ENCODE measurements around the gene PFN3. TPM values are rescaled to one million over a fixed set of nuclear protein-coding genes. Genes with fewer than 3 reads are reported as not detected.

The PFN3 gene
- total and polyA plus RNA-seq, 9 donors: not detected

DNA sequence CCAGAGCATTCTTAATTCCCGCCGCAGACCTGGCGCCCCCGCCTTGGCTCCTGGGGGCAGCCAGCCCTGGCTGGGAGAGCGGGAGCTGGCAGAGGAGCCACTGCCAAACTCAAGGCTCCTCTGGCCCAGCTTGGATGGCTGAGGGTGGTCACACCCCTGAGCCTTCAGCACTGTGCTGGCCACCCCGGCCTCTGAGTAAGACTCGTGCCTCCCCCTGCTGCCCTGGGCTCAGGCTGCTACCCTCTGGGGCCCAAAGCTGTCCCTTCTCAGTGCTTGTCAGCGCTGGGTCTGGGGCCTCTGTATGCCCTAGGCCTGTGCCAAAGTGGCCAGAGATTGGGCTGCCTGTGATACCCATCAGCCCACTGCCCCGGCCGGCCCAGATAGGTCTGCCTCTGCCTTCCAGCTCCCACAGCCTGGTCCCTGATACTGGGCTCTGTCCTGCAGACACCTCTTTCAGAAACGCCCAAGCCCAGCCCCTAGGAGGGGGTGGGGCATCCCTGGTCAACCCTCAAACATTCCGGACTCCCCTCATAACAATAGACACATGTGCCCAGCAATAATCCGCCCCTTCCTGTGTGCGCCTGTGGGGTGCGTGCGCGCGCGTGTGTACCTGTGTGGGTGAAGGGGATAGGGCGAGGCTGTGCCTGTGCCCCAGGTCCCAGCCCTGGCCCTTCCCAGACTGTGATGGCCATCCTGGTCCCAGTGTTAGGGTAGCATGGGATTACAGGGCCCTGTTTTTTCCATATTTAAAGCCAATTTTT lies 41.8 kb upstream of the PFN3 start:
- H3K4me1 ChIP-seq (ENCODE audit: insufficient read depth): peaks cover 3% of the 10 kb centered on the region
- TF ChIP-seq, protein P1, sequence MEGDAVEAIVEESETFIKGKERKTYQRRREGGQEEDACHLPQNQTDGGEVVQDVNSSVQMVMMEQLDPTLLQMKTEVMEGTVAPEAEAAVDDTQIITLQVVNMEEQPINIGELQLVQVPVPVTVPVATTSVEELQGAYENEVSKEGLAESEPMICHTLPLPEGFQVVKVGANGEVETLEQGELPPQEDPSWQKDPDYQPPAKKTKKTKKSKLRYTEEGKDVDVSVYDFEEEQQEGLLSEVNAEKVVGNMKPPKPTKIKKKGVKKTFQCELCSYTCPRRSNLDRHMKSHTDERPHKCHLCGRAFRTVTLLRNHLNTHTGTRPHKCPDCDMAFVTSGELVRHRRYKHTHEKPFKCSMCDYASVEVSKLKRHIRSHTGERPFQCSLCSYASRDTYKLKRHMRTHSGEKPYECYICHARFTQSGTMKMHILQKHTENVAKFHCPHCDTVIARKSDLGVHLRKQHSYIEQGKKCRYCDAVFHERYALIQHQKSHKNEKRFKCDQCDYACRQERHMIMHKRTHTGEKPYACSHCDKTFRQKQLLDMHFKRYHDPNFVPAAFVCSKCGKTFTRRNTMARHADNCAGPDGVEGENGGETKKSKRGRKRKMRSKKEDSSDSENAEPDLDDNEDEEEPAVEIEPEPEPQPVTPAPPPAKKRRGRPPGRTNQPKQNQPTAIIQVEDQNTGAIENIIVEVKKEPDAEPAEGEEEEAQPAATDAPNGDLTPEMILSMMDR (IDR thresholded peaks at IDR 0.05): no peak
- TF ChIP-seq EP300 (IDR thresholded peaks at IDR 0.05): no peak
- 86 to 94% (median 87%) methylated on average over 16 to 20 of the region's 20 CpGs for WGBS, 3 donors
- H3K27ac ChIP-seq: no peak overlapping the region
- H3K36me3 ChIP-seq: no peaks in the 10 kb centered on the region
- DNase-seq: no peak
- no peaks in the 10 kb centered on the region for H3K27me3 ChIP-seq
- intact Hi-C loops (cut with DNase I): no loop called here
- no peak overlapping the region for H3K4me3 ChIP-seq
- H3K9me3 ChIP-seq: no peaks in the 10 kb centered on the region

DNA sequence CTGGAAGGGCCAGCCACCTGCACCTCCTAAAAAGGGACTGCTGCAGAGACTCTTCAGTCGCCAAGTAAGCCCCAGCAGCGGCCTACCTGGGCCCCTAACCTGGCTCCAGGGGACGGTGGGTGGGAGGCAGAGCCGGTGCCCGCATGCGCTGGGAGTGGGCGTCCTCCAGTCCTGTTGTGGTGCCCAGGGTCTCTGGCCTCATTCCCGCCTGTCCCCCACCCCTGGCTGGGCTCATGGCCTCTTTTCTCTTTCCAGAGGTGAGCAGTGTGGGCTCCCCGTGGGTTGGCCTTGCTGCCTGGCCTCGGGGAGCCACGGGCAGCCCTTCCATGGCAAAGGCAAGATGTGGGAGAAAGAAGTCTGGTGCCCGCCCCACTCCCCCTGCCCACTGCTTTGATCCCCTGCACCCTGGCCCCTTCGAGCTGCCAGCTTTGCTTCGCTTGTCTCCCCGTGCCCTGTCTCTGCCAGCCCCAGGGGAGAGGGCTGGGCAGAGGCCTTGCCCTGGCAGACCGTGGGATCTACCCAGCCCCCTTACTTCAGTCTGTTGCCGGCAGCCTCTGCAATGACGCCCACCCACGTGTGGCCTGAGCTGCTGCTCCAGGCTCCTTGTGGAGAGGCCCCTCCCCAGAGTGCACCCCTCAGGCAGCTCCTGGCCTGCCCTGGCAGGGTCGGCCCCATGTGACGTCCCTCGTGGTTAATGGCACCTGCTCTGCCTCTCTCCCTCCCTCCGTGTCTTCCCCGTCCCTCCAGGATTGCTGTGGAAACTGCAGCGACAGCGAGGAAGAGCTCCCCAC lies 40.7 kb upstream of the PFN3 start:
- H3K27me3 ChIP-seq: no peaks in the 10 kb centered on the region
- H3K36me3 ChIP-seq: no peaks in the 10 kb centered on the region
- H3K9me3 ChIP-seq: no peaks in the 10 kb centered on the region
- peaks cover 2% of the 10 kb centered on the region for H3K4me1 ChIP-seq (ENCODE audit: insufficient read depth)
- intact Hi-C loops (cut with DNase I): no loop called here
- WGBS, 3 donors: 82 to 90% (median 85%) methylated on average over 22 to 26 of the region's 26 CpGs
- no peak overlapping the region for H3K4me3 ChIP-seq
- DNase-seq: no peak
- H3K27ac ChIP-seq: no peak overlapping the region
- TF ChIP-seq, protein P1 (IDR thresholded peaks at IDR 0.05): no peak
- TF ChIP-seq POLR2A (IDR thresholded peaks at IDR 0.05) (no peak), EP300 (IDR thresholded peaks at IDR 0.05) (no peak)

DNA sequence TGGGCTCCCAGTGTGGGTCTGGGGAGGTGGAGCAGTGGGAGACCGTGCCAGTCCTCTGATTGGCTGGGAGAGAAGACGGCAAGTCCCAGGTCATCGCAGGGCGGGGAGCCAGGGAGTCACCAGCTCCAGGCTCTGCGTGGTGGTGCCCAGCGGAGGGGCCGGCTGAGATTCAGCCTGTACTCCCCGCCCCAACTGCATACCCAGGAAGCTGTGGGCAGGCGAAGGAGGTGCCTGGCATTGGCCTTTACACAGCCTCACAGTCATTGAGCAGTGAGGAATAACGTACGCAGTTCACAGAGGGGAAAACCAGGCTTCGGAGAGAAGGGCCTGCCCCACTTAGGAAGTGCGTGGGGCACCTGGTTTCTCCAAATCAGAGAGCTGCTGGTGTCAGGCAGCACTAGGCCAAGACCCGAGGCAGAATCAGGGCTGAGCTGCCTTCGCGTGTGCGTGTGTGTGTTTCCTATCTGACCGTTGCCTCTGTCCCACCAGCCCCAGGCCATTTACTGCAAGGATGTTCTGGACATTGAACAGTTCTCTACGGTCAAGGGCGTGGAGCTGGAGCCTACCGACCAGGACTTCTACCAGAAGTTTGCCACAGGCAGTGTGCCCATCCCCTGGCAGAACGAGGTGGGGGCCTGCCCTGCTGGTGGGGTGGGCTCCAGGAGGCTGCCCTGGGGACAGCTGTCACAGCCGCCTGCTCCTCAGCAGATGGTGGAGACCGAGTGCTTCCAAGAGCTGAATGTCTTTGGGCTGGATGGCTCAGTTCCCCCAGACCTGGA lies 39.9 kb upstream of the PFN3 start:
- Histone ChIP-seq H3K4me1 (ENCODE audit: insufficient read depth) (no peaks in the 10 kb centered on the region), H3K27me3 (no peaks in the 10 kb centered on the region), H3K4me3 (no peak overlapping the region), H3K27ac (no peak overlapping the region), H3K36me3 (no peaks in the 10 kb centered on the region), H3K9me3 (no peaks in the 10 kb centered on the region)
- intact Hi-C loops (cut with DNase I): no loop called here
- no peak for DNase-seq
- 87 to 89% (median 87%) methylated on average over 23 to 24 of the region's 24 CpGs for WGBS, 3 donors
- TF ChIP-seq, protein P1 (IDR thresholded peaks at IDR 0.05): no peak
- TF ChIP-seq POLR2A (IDR thresholded peaks at IDR 0.05) (no peak), EP300 (IDR thresholded peaks at IDR 0.05) (no peak)

DNA sequence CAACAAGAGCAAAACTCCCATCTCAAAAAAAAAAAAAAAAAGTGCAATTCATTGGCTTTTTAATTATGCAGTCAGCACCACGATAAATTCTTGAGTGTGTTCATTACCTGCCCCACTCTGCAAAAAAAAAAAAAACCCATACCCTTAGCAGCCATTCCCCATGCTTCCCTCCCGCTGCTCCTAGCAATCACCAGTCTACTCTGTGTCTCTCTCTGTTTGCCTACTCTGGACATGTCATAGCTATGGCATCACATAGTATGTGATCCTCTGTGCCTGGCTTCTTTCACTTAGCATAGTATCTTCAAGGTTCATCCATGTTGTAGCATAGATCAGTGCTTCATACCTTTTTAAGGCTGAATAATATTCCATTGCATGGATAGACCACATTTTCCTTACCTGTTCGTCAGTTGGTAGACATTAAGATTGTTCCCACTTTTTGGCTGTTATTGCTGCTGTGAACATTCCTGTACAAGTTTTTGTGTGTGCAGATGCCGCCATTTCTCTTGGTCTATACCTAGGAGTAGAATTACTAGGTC lies 39.1 kb upstream of the PFN3 start:
- TF ChIP-seq POLR2A (IDR thresholded peaks at IDR 0.05) (no peak), EP300 (IDR thresholded peaks at IDR 0.05) (no peak)
- TF ChIP-seq, protein P1 (IDR thresholded peaks at IDR 0.05): no peak
- 95 to 99% (median 97%) methylated on average over 4 of the region's 4 CpGs for WGBS, 3 donors

More for the DNA sequence above, 39.1 kb upstream of the PFN3 start:
- Histone ChIP-seq H3K27ac (no peak overlapping the region), H3K36me3 (no peaks in the 10 kb centered on the region), H3K4me3 (no peak overlapping the region), H3K27me3 (no peaks in the 10 kb centered on the region), H3K9me3 (no peaks in the 10 kb centered on the region), H3K4me1 (ENCODE audit: insufficient read depth) (no peaks in the 10 kb centered on the region)
- no peak for DNase-seq
- intact Hi-C loops (cut with DNase I): no loop called here

Data from ovary (tissue), 9 donors.